ENCODE results near the gene SPEG.
A peak's percentile ranks its signal among the peaks of the same experiment; 100 is the strongest.

SPEG gene

DNA sequence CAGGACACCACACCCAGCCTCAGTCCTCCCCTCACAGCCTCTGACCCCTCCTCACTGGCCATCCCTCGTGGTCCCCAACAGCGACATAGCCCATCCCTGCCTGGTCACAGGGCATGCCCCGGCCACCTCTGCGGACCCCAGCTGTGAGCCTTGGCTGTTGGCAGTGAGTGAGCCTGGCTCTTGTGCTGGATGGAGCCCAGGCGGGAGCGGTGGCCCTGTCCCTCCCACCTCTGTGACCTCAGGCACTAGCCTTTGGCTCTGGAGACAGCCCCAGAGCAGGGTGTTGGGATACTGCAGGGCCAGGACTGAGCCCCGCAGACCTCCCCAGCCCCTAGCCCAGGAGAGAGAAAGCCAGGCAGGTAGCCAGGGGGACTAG, 8.6 kb upstream of the SPEG start:
- no peak for DNase-seq

DNA sequence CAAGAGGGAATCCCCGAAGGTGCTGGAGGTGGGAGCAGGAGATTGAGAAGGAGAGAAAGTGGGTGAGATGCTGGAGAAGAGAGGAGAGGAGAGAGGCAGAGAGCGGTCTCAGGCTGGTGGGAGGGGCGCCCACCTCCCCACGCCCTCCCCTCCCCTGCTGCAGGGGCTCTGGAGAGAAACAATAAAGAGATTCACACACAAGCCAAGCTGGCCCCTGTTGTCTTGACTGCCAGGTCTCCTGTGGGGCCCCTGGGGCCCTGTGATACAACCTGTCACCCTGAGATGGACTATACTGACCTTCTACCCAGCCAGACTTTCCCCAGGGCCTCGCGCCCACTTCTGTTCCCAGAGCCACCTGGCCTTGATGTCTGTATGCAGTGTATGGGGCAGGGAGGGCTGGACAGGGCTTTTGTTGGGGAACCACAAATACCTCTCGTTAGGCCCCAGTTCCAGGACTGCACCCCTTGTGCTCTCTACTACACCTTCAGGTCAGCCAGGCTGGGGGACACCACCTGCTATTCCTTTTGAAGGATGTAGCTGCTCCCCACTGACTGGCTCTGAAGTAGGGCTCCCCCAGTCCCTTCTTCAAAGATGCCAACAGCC, 8.0 kb upstream of the SPEG start:
- DNase-seq = no peak

DNA sequence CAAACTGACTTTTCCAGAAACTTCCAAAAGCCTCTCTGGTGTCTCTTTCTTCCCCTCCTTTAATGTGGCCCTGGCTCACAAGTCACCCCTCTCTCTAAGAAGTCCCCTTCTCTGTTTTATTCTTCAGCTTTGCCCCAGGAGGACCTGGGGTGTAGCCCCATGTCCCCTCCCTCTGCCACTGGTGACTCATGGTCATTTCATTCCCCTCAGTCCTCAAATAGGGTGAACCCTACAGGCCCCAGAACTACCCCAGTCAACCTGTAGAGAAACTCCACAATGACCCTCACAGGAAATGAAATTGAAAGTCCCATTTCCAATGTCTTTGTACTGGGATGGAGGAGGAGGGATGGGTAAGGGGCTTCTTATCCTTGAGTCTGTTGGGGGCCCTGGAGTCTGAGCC, 6.2 kb upstream of the SPEG start:
- no peak for DNase-seq

DNA sequence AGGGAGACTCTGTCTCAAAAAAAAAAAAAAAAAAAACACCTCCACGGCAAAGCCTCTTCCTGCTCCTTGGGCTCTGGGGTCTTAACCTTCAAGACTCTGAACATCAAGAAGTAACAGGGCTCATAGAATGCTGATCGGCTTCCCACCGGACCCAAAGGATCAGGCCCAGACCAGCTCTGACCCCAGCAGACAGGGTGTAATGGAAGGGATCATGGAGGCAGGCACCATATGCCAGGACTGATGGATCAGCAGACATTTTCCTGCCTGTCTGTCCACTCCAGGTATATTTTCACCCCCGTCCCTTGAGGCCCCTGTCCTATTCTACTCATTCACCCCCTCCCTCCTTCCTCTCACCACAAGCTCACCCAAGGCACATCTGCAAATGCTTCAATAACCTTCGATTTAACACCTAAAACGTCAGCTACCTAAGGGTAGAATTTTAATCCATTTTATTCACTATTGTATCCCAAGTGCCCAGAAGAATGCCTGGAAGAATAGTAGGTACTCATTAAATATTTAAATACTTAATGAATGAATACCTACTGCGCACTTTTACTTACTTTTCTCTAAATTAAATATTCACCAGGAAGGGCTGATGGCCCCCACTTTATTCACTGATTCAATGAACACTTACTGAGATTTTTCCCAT, 4.6 kb upstream of the SPEG start:
- no peak for DNase-seq

DNA sequence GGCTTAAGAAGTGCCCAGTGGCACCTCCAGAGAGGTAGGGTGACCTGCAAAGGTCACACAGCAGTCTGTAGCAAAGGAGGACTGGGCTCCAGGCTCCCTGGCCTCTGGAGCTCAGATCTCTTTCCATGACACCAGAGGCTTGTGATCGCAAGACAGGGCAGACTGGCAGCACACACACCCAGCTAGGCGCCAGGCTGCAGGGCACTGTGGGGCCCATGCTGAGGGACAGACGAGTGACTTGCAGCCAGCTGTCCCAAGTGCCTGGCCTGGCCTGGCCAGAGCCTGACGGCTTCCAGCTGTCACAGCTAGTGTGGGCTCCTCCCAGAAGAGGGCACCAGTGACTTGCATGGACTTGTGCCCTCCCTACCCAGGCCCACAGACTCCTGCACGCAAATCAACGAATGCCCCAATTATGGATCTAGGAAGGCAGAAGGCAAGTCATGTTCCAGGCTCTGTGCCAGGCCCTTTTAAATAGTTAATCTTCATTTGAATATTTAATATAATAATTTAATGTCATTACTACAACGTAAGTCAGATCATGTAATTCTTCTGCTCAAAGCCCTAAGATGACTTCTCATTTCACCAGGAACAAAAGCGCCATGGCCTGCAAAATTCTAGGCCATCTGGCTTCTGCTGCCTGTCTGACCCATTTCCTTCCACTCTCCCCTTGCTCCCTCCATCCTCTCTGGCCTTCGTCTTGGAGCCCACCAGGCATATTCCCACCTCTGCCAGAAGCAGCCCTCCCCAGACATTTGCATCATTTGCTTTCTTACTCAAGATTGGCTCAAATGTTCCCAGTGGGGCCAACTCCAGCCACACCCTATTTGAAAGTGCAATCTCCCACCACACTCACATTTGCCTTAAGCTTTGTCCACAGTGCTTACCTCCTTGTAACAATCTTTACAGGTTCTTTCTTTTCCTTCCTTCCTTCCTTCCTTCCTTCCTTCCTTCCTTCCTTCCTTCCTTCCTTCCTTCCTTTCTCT, 3.7 kb upstream of the SPEG start:
- DNase-seq = no peak

DNA sequence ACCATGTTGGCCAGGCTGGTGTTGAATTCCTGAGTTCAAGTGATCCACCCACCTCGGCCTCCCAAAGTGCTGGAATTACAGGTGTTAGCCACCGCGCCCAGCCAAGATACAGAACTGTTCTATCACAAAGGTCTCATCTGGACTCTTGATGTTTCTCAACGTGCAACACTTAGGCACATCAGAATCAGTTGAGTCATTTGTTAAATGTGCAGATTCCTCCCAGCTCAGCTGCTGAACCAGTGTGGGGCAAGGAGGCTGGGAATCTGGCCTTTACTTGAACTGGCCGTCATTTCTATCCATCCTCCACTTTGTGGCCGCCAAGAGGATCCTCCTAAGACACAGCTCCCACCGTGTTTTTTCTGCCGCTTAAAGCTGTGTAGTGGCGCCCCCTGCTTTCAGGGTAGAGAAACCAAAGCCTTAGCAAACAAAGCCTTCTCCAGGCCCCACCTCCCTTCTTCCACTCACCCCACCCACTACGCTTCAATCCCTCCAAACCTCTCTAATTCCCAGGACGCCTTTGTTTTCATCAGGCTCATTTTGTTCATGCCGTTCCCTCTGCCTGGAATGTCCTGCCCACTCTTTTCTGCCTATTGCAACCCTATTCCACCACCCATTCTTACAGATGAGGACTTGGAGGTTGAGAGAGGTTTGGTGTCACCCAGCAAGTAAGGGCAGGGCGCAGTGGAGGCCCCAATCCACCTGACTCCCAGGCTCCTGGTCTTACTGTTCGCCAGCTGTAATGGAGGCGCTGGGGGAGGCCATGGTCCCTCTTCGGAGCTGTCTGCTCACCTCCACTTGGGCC, 776 bp upstream of the SPEG start:
- peak; percentile 69 for DNase-seq

DNA sequence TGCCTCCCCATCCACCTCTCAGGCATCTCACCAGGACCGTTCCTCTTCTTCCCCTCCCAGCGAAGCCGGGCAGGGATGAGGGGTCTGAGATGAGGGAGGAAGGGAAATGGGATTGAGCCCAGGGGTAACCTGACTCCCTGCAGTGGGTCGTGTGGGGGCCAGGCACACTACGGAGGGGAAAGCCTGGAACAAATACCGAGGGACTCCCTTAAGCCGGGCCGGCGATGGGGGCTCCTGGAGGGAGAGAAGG, 250 bp upstream of the SPEG start:
- DNase-seq = no peak

DNA sequence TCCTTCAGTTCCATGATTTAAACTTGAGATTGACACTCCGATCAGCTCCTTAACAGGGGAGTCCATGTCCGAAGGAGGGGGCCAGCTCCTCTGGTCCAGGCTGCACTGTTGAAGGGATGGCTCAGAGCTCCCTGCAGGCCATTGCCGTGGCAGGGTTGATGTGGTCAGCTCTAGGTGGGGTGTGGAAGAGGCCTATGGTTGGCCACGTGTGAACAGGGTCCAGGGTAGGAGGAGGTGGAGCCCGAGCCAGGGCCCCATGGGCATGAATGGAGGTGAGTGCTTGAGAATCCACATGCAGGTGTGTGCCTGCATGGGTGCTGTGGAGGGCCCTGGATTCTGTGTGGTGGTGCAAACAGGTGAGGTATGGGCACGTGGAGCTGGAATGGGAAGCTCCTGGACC, 1.1 kb downstream of the SPEG start:
- DNase-seq = no peak

DNA sequence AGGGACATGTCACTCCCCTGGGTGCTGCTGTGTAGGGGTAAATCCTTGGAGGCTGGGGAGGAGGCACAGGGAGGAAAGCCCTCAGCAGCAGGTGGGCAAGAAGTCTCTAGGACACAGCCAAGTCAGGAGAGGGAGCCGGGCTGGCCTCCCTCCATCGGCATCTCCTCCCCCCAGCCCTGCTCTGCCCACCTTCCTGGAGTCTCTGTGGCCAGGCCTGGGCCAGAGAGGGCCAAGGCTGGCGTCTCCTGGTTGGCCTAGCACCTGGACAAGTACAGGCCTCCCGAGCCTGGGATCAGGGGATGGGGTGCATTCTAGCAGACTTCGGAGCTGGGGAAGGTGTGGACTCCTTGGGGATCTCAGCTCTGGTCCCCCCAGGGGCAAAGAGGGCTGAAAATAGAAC, 1.8 kb downstream of the SPEG start:
- DNase-seq = no peak

DNA sequence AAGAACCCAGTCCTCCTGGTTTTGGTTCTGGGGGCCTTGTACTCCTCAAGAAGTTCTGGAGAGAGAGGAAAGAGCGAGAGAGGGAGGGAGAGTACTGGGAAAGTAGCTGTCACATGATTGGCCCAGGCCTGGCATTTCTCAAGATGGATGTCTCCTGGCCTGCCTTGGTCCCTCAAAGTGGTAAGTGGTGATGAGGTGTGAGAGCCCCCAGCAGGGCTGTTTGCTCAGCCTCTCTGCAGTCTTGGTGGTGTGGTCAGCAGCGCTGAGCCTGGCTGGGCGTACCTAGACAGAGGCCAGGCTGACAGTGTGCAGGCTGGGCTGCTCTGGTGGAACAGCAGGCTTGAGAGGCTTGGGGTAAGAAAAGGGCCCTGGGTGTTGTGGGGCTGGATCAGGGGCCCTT, 2.5 kb downstream of the SPEG start:
- DNase-seq = no peak

DNA sequence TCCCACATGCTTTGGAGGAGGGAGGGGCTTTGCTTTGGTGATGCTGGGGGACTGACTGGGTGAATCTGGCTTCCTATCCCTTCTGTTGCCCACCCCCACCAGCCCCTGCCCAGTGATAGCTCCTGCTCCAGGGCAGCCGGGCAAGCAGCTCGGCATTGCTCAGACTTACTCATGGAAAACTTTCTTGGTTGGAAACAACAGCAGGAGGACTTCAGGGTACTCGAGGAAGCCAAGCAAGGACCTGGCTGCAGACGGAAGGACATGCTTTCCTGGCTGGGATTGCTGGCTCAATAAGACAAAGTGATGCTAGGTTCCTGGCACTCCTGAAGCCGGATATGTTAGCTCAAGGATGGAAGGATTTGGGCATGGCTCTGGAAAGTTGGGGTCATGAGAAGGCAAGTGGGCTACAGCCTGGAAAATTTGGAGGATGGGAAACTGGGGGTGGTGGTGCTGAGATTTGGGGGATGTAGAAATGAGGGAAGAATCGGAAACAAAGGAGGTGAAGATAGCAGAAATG, 3.1 kb downstream of the SPEG start:
- no peak for DNase-seq

DNA sequence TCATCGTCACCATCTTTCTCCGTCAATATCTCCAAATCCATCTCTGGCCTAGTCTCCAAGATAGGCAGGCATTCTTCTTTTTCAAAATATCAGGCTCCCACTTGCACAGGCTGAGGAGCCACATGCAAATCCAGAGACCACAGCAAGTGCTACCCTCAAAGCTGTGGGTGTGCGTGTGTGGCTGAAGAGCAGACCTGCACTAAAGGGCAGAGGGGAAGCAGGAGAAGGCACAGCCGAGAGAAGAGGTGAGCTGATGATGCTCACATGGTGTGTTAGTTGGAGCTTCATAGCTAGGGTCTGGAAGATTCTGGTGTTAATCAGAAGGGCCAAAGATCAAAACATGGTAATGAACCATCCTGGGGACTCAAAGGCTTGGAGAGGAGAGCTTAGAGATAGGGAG, 3.8 kb downstream of the SPEG start:
- DNase-seq = no peak

DNA sequence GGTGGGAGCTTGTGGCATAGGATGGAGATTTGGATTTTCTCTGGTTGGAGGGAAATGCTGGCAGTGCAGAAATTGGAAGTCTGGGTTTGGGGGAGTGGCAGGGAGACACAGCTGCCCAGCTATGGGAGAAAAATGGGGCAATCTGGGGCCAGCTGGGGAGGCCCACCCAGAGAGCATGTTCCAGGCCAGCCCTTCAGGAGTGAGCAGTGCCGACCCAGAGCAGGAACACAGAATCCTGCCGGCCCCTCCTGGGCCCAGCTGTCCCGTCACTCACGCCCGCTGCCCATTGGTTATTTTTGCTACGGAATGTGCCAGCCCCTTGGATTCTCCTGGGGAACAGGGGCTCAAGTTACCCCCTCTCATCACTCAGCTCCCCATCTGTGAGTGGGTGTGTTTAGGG, 4.9 kb downstream of the SPEG start:
- no peak for DNase-seq

DNA sequence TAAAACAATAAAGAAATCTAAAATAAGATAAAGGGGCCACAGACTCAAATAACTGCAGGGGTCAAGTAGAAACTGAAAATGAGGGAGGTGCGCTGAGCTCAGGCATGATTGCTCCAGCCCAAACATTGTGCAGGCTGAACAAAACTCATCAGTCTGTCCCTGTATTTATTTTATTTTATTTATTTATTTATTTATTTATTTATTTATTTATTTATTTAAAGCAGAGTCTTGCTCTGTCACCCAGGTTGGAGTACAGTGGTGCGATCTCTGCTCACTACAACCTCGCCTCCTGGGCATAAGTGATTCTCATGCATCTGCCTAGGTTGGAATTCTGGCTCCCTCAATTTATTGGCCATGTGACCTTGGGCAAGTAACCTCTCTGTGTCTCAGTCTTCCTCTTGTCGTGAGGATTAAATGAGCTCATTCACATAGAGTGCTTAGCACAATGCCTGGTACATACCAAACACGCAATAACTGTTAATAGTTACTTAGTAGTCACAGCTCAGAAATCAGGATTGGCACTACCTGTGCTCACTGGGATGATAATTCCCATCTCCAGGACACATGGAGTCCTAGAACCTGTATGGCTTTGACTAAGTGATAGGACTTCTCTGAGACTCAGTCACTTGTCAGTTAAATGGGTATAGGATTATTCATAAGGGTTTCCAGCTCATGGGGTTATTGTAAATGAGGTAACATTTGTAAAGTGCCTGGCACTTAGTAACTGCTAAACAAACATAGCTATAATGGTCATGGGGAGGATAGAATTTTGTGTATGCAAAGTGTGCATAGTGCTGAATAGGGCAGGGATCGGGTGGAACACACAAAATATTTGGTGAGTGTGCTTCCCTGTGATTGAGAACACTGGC, 6.0 kb downstream of the SPEG start:
- DNase-seq = no peak

DNA sequence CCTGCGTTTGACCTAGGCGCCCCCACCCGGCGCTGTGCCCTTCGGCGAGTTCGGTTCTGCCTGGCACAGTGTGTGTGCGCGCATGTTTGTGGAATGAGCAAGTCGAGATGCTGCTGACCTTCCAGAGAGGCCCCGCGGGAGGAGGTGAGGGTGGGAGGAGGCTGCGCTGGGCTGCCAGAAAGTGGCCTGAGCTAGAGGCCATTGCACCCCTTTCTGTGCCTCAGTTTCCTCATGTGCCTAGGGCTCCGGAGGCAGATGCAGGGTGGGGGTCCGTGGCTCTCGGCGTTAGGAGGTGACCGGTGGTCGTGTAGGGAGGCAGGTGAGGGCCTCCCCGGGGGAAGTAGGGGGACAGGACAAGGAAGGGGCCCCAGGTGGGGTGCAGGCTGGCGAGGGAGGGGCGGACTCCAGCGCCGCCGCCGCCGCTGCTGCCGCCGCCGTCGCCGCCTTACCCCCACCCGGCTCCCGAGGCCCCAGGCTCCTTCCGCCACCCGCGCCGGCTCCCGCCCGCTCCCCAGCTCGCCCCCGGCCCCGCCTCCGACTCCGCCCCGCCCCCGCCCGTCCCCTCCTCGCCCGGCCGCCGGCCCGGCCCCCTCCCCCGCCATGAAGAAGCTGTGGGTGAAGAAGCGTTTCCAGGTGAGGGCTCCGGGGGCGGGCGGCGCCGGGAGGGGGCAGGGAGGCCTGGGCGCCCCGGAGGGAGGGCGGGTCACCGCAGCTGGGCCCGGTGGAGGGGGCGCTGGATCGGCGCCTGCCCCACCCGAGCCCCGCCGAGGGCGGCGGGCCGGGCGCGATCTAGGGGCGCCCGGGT, 7.0 kb downstream of the SPEG start:
- peak; percentile 47 for DNase-seq

DNA sequence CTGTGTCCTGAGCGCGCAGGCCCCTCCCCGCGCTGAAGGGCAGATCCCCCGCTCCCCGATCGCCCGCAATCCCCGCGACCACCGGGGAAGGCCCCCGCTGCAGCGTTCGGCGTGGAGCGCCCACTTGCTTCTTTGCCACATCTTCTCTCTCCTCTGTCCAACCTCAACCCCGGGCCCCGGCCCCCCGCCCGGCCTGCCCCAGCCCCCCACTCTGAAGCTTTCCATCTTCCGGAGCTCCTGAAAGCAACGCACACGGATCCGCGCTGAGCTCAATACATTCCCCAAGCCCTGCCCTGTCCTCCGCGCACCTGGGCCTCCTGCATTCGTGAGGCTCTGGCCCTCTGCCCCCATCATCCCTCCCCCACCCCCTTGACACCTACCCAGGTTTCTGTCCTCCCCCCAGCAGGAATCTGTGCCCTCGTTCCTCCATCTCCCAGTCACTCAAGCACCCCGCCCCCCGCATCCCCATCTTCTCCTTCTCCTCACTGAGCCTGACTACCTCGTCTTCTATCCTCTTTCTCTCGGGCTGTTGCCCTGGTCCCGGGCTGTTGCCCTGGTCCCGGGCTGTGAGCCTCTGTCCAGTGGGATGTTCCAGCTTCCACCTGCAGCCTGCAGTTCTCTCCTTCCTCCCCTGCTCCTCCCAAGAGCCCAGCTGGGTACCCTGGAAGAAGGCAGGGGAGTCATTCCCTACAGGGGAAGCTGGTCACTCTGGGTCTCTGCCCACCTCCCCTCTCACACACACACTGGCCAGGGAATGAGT, 7.8 kb downstream of the SPEG start:
- DNase-seq = no peak

DNA sequence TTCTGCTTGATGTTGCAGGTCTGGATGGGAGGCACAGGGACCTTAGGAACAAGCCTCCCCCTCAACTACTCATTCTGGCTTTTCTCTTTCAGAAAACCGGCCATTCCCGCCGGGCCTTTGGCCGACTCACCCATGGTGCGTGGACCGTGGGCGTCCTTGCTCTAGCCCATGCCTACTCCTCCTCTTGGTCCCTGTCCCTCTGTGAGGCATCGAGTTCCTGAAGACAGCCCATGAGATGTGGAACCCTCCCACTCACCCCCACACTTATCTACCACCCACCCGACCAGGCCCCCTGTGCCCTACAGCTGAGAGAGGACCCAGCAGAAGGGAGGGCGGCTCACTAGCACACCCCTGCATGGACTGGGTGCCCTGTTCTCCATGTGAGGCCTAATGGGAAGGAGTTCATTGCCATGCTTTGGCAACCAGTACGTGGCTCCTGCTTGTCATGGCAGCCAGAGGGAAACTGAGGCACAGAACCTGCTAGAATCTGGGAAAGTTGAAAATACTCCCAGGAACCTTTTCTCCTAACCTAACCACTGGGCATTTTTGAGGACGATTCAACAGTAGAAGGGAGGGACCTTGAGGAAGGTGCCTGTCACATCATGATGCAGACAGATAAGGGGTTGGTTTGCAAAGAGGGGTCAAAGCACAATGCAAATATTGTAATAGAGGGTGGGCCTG, 8.5 kb downstream of the SPEG start:
- no peak for DNase-seq

DNA sequence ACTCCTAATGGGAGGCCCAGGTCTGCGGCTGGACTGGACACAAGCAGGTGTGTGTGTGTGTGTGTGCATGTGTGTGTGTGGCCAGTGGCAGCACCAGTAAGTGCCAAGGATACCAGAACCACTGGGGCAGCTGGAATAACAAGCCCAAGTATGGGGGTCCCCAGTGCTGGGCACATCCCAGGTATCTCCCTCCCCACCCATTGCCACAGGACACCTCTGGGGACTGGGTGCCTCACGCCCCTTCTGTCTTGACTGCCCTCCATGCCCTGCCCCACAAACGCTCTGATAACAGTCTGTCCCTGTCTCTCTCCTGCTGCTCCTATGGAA, 9.0 kb downstream of the SPEG start:
- DNase-seq = no peak

DNA sequence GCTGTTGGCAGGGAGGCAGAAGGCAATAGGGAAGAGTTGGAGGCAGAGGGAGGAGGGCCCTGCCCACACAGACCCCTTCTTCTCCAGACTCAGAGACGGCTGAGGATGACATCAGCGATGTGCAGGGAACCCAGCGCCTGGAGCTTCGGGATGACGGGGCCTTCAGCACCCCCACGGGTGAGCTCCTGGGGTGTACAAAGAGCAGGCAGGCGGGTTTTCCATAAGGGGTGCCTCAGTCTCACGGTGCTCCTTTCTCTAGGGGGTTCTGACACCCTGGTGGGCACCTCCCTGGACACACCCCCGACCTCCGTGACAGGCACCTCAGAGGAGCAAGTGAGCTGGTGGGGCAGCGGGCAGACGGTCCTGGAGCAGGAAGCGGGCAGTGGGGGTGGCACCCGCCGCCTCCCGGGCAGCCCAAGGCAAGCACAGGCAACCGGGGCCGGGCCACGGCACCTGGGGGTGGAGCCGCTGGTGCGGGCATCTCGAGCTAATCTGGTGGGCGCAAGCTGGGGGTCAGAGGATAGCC, 10.0 kb downstream of the SPEG start:
- DNase-seq = no peak

DNA sequence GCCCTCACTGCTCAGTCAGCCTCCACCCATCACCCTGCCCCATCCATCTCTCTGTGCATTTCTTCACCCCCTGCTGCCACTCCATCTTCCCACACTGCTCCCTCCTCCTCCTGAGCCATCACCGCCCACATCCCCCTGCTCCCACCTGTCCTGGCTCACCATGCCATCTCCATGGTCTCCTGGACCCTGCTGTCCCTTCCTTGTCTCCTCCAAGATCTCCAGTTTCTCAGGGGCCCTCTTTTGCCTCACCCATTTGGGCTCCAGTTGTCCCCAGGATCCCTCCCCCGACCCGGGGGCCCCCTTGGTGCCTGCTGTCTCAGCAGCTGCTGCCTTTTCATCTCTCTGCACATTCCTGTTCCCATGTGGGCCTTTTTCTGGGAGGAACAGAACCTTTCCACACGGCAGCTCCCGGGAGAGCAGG, 10.6 kb downstream of the SPEG start:
- DNase-seq = no peak
